Glutamatergic neuron (in vitro differentiated cells): ENCODE measurements around the gene TMEM164. TPM values are rescaled to one million over a fixed set of nuclear protein-coding genes. Genes with fewer than 3 reads are reported as not detected.

Experiments
- DNase-seq: peaks from one replicate; pipeline ENCODE4 v3.0.0; 2022
- H3K27ac Mint-ChIP-seq: one replicate; pipeline ENCODE4 v1.8.0; 2020; ENCODE audit warnings: mild to moderate bottlenecking, mixed read lengths, inconsistent platforms; ENCODE audit not compliant: unreplicated experiment
- H3K27me3 Mint-ChIP-seq: one replicate; pipeline ENCODE4 v1.8.0; 2020; ENCODE audit warnings: mild to moderate bottlenecking, moderate library complexity, mixed read lengths, inconsistent platforms; ENCODE audit not compliant: unreplicated experiment
- H3K36me3 Mint-ChIP-seq: one replicate; pipeline ENCODE4 v1.8.0; 2020; ENCODE audit warnings: mild to moderate bottlenecking, mixed read lengths, inconsistent platforms; ENCODE audit not compliant: unreplicated experiment
- H3K4me1 Mint-ChIP-seq: one replicate; pipeline ENCODE4 v1.8.0; 2020; ENCODE audit warnings: mild to moderate bottlenecking, low read depth, mixed read lengths, inconsistent platforms; ENCODE audit not compliant: unreplicated experiment
- H3K4me3 Mint-ChIP-seq: one replicate; pipeline ENCODE4 v1.8.0; 2020; ENCODE audit warnings: mild to moderate bottlenecking, mixed read lengths, inconsistent platforms; ENCODE audit not compliant: unreplicated experiment
- H3K9me3 Mint-ChIP-seq: one replicate; pipeline ENCODE4 v1.8.0; 2020; ENCODE audit warnings: mild to moderate bottlenecking, moderate library complexity, mixed read lengths, inconsistent platforms; ENCODE audit not compliant: unreplicated experiment
- total RNA-seq: library from RNA; stranded (reverse); fragmentation: NEBNext Ultra II Directional; extraction: Animal tissue kit (Norgen Biotek cat#: 25700); gene quantifications from one replicate; pipeline ENCODE4 v1.2.1, GENCODE V29; 2021; ENCODE audit not compliant: unreplicated experiment
- TF ChIP-seq, protein P1 (sequence below): fragments of 200-600 bp; sonication (generic); IDR thresholded peaks from one replicate; pipeline ENCODE4 v1.5.0; 2021; ENCODE audit not compliant: partially characterized antibody, unreplicated experiment

TMEM164 gene
- total RNA-seq, 1 donor from 2014 or later = 56.6 TPM

DNA sequence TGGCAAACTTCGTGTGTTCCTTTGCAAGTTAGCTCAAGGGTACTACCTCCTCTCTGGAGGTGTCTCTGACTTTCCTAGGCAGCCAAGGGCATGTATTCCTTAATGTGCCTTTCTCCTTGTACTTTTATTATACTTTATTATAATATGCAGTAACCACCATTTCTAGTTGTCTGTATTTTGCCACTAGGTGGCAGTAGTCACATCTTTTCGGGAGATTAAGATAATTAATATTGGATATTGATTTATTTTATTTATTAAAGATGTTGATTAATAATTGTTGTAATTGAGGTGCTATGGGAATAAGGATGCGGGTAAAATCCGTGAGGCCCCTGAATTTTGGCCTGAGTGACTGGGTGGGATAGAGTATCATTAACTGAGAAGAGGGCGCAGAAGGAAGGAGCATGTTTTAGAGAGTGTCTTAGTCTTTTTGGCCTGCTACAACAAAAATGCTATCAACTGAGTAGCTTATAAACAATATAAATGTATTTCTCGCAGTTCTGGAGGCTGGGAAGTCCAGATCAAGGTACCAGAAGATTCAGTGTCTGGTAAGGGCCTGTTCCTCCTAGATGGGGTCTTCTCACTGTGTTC lies 153.3 kb downstream of the TMEM164 start:
- Mint-ChIP-seq H3K27ac (no peak overlapping the region), H3K4me3 (no peak overlapping the region), H3K27me3 (no peaks in the 10 kb centered on the region), H3K9me3 (no peaks in the 10 kb centered on the region), H3K36me3 (no peaks in the 10 kb centered on the region), H3K4me1 (peaks cover 1% of the 10 kb centered on the region)
- TF ChIP-seq, protein P1, sequence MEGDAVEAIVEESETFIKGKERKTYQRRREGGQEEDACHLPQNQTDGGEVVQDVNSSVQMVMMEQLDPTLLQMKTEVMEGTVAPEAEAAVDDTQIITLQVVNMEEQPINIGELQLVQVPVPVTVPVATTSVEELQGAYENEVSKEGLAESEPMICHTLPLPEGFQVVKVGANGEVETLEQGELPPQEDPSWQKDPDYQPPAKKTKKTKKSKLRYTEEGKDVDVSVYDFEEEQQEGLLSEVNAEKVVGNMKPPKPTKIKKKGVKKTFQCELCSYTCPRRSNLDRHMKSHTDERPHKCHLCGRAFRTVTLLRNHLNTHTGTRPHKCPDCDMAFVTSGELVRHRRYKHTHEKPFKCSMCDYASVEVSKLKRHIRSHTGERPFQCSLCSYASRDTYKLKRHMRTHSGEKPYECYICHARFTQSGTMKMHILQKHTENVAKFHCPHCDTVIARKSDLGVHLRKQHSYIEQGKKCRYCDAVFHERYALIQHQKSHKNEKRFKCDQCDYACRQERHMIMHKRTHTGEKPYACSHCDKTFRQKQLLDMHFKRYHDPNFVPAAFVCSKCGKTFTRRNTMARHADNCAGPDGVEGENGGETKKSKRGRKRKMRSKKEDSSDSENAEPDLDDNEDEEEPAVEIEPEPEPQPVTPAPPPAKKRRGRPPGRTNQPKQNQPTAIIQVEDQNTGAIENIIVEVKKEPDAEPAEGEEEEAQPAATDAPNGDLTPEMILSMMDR = peak; percentile 62
- DNase-seq = no peak

DNA sequence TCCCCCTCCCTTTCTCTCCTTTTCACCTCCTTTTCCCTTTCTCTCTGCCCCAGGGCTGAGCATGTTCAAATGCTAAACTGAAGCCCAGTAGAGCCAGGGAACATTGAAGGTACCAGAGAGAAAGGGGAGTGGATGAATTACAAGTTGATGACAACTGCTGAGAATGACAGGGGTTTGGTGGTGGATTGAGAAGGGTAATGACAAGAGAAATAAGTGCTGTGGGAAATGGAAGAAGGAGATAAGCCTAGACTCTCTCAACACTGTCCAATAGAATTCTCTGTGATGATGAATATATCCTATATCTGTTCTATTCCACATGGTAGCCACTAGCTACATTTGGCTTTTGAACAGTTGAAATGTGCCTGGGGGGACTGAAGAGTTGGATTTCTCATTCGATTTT lies 154.5 kb downstream of the TMEM164 start:
- H3K27me3 Mint-ChIP-seq = no peaks in the 10 kb centered on the region
- DNase-seq = no peak
- H3K27ac Mint-ChIP-seq = no peak overlapping the region
- no peak overlapping the region for H3K4me3 Mint-ChIP-seq
- TF ChIP-seq, protein P1 = no peak
- peaks cover 1% of the 10 kb centered on the region for H3K4me1 Mint-ChIP-seq
- no peaks in the 10 kb centered on the region for H3K9me3 Mint-ChIP-seq
- H3K36me3 Mint-ChIP-seq = no peaks in the 10 kb centered on the region

DNA sequence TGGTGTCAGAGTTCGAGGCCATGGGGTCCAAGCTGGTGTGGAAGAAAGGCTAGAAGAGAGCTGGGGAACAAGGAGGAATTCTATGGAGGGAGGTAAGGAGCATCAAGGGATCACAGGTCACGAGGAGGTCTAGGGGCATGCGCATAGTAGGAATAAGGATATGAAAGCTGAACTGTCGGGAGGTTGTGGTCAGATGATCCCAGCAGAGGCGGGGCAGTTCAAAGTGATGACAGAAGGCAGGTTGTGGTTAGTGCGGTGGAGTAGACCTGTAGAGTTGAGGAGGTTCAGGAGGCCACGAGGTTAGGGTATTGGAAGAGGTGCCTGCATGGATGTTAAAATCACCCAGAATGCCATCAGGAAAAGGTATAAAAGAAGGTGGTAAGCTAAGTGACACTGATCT lies 156.3 kb downstream of the TMEM164 start:
- H3K27ac Mint-ChIP-seq = peak overlapping the region; percentile 64
- H3K4me1 Mint-ChIP-seq = peaks cover 1% of the 10 kb centered on the region
- H3K27me3 Mint-ChIP-seq = no peaks in the 10 kb centered on the region
- H3K4me3 Mint-ChIP-seq = no peak overlapping the region
- no peaks in the 10 kb centered on the region for H3K36me3 Mint-ChIP-seq
- H3K9me3 Mint-ChIP-seq = no peaks in the 10 kb centered on the region
- DNase-seq = no peak
- TF ChIP-seq, protein P1 = no peak

DNA sequence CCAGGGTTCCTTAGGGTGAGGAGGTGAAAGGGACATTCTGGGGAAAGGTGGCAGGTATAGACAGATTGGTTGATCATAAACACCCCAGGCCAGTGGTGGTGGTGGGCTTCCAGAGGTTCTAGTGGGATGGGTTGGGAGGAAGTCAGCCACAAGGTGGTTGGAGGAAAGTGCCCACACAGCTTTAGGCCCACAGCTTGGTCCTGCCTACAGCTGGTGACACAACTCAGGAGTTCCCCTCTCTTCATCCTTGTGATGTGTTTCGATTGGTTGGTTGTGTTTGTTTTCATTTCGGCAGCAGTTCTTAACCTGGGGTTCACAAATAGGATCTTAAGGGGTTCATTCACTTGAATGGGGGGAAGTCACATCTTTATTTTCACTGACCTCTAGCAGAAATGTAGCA lies 157.0 kb downstream of the TMEM164 start:
- no peak for DNase-seq
- TF ChIP-seq, protein P1 = no peak
- no peaks in the 10 kb centered on the region for H3K9me3 Mint-ChIP-seq
- H3K4me3 Mint-ChIP-seq = no peak overlapping the region
- no peaks in the 10 kb centered on the region for H3K27me3 Mint-ChIP-seq
- peaks cover 1% of the 10 kb centered on the region for H3K4me1 Mint-ChIP-seq
- H3K36me3 Mint-ChIP-seq = no peaks in the 10 kb centered on the region
- H3K27ac Mint-ChIP-seq = peak overlapping the region; percentile 22

DNA sequence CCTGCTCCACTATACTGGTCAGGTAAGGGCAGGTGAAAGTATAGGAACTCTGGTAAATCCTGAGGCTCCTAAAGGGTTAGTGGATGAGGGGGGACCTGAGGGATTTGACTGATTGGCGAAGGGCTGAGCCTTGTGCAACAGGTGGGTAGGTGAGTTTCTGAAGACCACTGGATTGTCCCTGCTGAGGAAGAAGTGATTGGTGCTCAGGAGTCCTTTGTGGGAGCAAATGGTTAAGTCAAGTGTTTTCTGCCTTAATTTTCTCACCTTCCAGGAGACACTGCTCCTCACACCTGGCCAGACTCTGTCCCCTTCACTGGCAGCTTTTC lies 158.4 kb downstream of the TMEM164 start:
- TF ChIP-seq, protein P1 = no peak
- H3K4me1 Mint-ChIP-seq = peaks cover 1% of the 10 kb centered on the region
- H3K36me3 Mint-ChIP-seq = no peaks in the 10 kb centered on the region
- no peaks in the 10 kb centered on the region for H3K27me3 Mint-ChIP-seq
- no peaks in the 10 kb centered on the region for H3K9me3 Mint-ChIP-seq
- no peak overlapping the region for H3K27ac Mint-ChIP-seq
- no peak overlapping the region for H3K4me3 Mint-ChIP-seq
- no peak for DNase-seq
